VCaP (cell line): Measurements from ENCODE around the gene KCNK5.

Experiments
- H3K27ac ChIP-seq: fragments of 450-650 bp; 2 replicates; pipeline ENCODE4 v1.5.1; 2017
- TF ChIP-seq, protein P1 (sequence below): fragments of 450-650 bp; conservative IDR thresholded peaks from 2 replicates; pipeline ENCODE4 v1.5.1; 2017; ENCODE audit warnings: mild to moderate bottlenecking, moderate library complexity

Gene KCNK5

DNA sequence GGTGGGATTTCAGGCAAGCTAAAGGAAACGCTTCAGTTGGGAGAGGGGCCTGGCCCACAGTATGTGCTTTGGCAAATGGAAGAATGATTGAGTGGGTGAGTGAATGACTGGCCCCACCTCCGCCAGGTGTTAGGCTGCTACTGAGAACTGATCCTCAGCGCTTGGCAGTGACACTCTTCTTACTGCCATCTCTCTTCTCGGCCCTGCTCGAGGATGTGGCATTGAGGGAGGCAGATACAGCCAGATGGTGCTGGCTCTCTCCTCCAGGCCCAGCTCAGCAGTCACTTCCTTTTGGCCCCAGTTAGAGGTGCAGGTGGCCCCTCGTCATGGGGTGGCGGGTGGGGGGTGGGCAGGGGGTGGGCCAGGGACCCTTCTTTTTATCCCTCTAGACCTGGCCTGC, 38.9 kb upstream of the KCNK5 start:
- H3K27ac ChIP-seq: no peak overlapping the region
- TF ChIP-seq, protein P1, sequence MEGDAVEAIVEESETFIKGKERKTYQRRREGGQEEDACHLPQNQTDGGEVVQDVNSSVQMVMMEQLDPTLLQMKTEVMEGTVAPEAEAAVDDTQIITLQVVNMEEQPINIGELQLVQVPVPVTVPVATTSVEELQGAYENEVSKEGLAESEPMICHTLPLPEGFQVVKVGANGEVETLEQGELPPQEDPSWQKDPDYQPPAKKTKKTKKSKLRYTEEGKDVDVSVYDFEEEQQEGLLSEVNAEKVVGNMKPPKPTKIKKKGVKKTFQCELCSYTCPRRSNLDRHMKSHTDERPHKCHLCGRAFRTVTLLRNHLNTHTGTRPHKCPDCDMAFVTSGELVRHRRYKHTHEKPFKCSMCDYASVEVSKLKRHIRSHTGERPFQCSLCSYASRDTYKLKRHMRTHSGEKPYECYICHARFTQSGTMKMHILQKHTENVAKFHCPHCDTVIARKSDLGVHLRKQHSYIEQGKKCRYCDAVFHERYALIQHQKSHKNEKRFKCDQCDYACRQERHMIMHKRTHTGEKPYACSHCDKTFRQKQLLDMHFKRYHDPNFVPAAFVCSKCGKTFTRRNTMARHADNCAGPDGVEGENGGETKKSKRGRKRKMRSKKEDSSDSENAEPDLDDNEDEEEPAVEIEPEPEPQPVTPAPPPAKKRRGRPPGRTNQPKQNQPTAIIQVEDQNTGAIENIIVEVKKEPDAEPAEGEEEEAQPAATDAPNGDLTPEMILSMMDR: no peak

DNA sequence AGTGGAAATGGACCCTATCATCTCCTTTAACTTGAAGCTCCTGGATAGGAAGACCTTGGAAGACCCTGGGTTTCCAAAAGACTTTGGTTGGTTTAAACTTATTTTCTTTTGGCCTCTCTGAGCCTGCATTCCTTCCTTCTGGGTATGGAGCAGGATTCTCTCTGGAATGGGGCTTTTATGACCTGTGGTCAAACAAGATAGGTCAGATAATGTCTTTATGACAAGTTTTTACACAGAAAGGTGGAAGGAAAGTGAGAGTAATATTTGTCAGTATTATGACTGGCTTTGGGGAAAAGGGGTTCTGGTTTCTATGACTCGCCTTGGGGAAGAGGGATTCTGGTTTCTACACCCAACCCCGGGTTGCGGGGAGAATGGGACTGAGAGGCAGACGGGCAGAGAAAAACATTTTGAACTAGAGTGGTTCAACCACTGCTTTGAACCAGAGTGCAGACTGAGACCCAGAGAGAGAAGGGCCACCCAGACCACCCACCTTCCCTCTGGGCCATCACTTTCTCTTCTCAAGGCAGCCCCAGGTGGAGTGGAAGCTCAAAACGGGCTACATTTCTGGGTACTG, 37.6 kb upstream of the KCNK5 start:
- peak overlapping the region; percentile 63 for H3K27ac ChIP-seq
- TF ChIP-seq, protein P1: no peak

DNA sequence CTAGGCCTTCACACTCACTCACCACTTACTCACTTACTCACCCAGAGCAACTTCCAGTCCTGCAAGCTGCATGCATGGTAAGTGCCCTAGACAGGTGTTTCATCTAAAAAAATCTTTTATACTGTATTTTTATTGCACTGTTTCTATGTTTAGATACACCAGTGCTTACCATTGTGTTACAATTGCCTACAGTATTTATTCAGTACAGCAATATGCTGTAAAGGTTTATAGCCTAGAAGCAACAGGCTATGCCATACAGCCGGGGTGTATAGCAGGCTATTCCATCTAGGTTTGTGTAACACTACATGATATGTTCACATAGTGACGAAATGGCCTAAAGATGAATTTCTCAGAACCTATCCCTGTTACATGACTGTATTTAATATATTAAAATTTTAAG, 37.1 kb upstream of the KCNK5 start:
- TF ChIP-seq, protein P1: no peak

DNA sequence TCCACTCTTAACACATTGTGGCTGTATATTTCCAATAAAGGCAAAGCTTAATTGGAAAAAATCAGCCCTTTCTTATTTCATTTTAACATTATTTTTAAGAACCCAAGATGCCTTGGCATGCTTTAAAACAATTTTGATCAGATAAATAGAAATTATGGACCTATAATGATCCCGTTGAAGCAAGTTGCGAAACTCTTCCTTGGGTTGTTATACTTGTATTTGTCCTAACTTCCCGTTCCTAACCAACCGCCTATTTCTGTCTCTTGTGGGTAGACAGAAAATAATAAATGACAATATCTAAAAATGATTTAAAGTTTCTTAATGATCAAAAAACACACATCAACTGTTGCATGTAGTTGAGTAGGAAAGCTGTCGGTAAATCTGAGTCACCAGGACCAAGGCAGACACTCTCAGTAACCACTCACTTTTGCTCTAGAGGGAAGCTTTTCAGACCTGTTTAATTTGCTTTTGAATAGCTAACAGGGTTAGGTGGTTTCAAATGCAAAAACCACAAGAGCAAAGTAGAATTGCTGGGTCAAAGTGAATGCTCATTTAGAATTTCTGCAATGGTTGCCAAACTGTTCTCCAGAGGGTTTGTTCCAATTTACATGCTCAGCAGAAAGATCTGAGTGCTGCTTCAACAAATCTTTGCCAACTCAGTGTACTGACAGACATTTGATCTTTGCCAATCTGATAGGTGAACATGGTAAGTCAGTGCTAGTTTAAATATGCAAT, 34.2 kb upstream of the KCNK5 start:
- no peak overlapping the region for H3K27ac ChIP-seq
- TF ChIP-seq, protein P1: no peak

More for the DNA sequence above, 37.1 kb upstream of the KCNK5 start:
- peak overlapping the region; percentile 63 for H3K27ac ChIP-seq

DNA sequence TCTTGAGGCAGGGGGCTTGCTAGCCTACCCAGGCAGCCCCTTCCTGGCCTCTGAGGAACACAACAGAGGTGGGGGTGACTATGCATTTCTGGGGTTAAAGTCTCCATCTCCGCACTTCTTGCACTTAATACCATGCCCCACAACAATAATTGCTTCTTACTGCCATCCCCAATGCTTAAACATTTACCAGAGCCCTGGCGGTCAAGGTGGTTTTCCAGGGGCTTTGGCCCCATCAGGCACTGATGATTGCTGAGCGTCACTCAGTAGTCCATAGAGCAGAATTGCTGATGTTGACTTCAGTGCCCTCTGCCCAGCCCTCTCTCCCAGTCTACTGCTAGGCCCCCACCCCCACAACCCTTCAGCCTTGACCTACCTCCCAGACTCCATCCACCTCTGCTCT, 32.5 kb upstream of the KCNK5 start:
- TF ChIP-seq, protein P1: no peak
- H3K27ac ChIP-seq: no peak overlapping the region

DNA sequence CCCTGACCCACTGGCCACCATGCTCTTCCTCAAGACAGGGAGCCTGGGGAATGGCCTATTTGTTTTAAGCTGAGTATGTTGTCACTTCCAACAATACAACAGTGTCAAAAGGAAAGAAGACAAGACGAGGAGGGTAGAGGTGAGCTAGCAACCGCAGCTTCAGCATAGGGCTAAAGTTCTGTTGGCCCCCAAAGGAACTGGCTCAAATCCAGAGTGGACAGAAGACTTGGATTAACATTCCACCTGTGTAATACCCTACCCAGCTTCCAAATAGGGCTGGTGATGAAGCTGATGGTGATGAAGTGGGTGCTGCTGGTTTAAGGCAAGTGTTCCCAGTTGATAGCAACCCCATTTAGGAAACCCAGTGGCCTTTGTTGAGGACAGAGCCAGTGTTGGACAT, 31.7 kb upstream of the KCNK5 start:
- no peak overlapping the region for H3K27ac ChIP-seq
- TF ChIP-seq, protein P1: no peak

DNA sequence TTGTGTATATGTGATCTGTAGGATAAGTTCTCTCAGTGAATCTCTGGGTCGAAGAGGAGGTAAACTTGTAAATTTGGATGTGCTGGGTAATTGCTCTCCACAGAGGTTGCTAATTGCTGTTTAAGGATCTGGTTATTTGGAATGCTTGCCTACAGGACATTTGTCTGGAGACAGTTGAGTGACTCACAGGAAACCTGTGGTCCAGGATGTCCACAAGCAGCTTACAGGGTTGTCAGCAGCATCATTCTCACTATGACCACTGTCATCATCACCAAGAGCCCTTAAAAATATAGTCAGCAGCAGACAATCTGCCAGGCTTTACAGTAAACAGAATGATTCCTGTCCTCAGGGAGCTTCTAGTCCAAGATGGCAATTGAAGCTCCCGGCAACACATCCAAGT, 31.2 kb upstream of the KCNK5 start:
- TF ChIP-seq, protein P1: no peak
- no peak overlapping the region for H3K27ac ChIP-seq
